HG03354 (cell line): Measurements from ENCODE around the gene PLSCR3.

Source experiments
- ATAC-seq: cut with Tn5 transposase; IDR thresholded peaks from one replicate; pipeline ENCODE4 v1.9.1; 2021; ENCODE audit warnings: mild to moderate bottlenecking; ENCODE audit not compliant: unreplicated experiment, poor library complexity, severe bottlenecking

The PLSCR3 gene

GRCh38 chr17:7427549-7427948, 33.2 kb upstream of the PLSCR3 start:
- ATAC-seq: no peak

GRCh38 chr17:7426896-7427489, 32.7 kb upstream of the PLSCR3 start:
- no peak for ATAC-seq

- no peak for ATAC-seq
Observed at GRCh38 chr17:7426203-7426863, 32.0 kb upstream of the PLSCR3 start.

GRCh38 chr17:7425756-7426155, 31.4 kb upstream of the PLSCR3 start:
- ATAC-seq: no peak

GRCh38 chr17:7425316-7425715, 31.0 kb upstream of the PLSCR3 start, which contains the start of gene SPEM2:
Gene SPEM2 (plus strand): TSS chr17:7425616. CDS start chr17:7425689, 73 bp downstream.
- no peak for ATAC-seq

GRCh38 chr17:7423679-7424078, 29.4 kb upstream of the PLSCR3 start:
- no peak for ATAC-seq

- no peak for ATAC-seq
Observed at GRCh38 chr17:7421186-7421585, 26.9 kb upstream of the PLSCR3 start.

GRCh38 chr17:7419819-7420610, 25.7 kb upstream of the PLSCR3 start, which contains the start of gene SPEM1:
Gene SPEM1 (plus strand): TSS chr17:7420324. CDS start chr17:7420385, 61 bp downstream.
- no peak for ATAC-seq

GRCh38 chr17:7418472-7419152, 24.3 kb upstream of the PLSCR3 start:
- no peak for ATAC-seq

- no peak for ATAC-seq
Observed at GRCh38 chr17:7417056-7417655, 22.8 kb upstream of the PLSCR3 start.

- no peak for ATAC-seq
Observed at GRCh38 chr17:7416323-7416722, 22.0 kb upstream of the PLSCR3 start.

GRCh38 chr17:7415784-7416183, 21.5 kb upstream of the PLSCR3 start:
- ATAC-seq: no peak

- ATAC-seq: no peak
Observed at GRCh38 chr17:7414837-7415236, 20.5 kb upstream of the PLSCR3 start.

- ATAC-seq: no peak
Observed at GRCh38 chr17:7413346-7413985, 19.1 kb upstream of the PLSCR3 start.

- ATAC-seq: no peak
Observed at GRCh38 chr17:7411427-7411750, 17.1 kb upstream of the PLSCR3 start.

- no peak for ATAC-seq
Observed at GRCh38 chr17:7410634-7411426, 16.5 kb upstream of the PLSCR3 start.

- ATAC-seq: no peak
Observed at GRCh38 chr17:7409716-7410115, 15.4 kb upstream of the PLSCR3 start.

GRCh38 chr17:7408863-7409262, 14.5 kb upstream of the PLSCR3 start:
- no peak for ATAC-seq

- no peak for ATAC-seq
Observed at GRCh38 chr17:7408252-7408727, 14.0 kb upstream of the PLSCR3 start.
